ENCODE data around the gene LASP1.
A peak's percentile ranks its signal among the peaks of the same experiment; 100 is the strongest.

DNA sequence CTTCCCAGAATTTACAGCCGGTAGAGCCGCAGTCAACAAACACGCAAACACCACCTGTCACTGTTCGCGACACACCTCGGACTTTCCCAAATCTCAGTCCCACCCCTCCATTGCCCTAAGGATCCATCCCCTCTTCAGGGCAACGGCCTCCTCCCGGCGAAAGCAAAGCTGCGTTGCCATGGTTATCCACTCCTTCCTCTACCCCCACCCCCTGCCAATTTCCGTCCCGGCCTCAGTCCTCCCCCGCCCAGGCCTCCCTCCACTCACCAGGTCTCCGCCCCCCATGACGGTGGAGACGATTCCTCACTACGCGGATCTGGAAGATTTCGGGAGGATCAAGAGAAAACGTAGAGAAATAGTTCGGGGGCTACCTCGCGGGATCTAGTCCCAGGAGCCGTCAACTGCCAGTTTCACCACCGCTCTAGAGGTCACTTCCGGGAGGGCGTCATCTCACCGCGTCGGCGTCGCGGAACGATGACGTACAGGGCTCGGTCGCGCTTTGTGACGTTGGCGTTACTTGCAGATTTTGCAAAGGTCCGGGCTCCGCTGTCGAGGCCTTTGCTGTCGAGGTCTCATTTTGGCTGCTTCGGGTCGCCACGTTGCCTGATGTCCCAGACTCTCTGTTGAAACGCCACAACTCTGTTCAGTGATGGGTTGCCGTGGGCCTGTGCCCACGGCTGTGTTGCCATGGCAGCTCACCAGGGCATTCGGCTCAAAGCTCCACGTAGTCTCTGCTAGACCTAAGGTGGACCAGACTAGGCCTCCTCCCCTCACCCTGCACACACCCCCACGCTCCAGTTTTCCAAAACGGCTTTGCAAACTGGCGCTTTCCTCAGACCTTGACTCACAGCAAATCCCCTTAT is 44.7 kb upstream of the LASP1 start, which contains the start of gene CWC25:
- TF ChIP-seq POLR2A (IDR thresholded peaks at IDR 0.05), result peak; percentile 95
- TF ChIP-seq, protein P1, sequence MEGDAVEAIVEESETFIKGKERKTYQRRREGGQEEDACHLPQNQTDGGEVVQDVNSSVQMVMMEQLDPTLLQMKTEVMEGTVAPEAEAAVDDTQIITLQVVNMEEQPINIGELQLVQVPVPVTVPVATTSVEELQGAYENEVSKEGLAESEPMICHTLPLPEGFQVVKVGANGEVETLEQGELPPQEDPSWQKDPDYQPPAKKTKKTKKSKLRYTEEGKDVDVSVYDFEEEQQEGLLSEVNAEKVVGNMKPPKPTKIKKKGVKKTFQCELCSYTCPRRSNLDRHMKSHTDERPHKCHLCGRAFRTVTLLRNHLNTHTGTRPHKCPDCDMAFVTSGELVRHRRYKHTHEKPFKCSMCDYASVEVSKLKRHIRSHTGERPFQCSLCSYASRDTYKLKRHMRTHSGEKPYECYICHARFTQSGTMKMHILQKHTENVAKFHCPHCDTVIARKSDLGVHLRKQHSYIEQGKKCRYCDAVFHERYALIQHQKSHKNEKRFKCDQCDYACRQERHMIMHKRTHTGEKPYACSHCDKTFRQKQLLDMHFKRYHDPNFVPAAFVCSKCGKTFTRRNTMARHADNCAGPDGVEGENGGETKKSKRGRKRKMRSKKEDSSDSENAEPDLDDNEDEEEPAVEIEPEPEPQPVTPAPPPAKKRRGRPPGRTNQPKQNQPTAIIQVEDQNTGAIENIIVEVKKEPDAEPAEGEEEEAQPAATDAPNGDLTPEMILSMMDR (IDR thresholded peaks at IDR 0.05), result peak in 2 of 3 donors; percentile 12 to 20

Data from ovary (tissue), 3 donors.